GM18868 (cell line): ENCODE data around the gene FTO.
"Not testable (repeated sequence)": the region's sequence is repeated elsewhere in the genome, so short reads cannot be mapped to it uniquely, and the experiment has no call there.

Experiments used
- ATAC-seq: cut with Tn5 transposase; IDR thresholded peaks from one replicate; pipeline ENCODE4 v1.9.1; 2021; ENCODE audit warnings: mild to moderate bottlenecking, moderate library complexity; ENCODE audit not compliant: unreplicated experiment

Gene FTO

DNA sequence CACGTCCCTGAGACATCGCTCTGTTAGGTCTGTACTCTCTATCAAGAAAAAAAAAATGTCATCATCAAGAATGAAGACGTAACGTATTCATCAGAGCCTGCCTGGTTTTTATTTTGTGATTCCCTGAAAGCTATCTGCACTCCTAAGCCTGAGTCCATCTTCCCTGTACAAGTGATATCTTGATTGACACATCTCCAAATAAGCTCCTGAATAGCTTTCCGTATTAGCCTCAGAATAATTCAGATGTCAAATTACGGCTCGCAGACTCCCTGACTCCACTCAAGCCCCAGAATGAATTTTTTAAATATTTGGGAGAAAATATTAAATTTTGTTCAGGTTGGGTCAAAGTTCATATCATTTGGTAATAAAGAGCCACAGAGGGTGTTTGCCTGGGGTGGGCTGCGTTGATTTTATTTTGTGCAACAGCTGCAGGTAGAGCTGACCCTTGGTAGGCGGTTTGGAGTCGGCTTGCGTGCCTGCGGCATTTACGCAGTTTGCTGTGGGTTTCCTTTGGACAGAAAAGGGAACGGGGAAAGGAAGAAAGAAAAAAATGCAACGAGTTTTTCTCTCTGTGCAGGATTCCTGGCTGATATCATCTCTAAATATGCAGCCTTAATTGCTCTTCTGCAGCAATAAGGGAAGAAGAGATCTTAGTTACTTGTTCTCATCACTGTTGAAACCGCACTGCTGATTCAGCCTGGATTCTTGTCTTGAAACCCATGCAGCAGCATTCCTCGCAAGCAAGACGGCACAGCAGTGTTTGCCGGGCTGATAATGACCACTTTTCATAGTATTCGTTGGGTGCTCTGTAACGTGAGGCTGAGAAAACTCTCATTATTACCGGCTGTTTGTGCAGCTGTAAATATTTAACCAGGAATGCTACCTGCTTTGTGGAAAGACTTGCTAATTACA, 467.9 kb downstream of the FTO start:
- no peak for ATAC-seq

DNA sequence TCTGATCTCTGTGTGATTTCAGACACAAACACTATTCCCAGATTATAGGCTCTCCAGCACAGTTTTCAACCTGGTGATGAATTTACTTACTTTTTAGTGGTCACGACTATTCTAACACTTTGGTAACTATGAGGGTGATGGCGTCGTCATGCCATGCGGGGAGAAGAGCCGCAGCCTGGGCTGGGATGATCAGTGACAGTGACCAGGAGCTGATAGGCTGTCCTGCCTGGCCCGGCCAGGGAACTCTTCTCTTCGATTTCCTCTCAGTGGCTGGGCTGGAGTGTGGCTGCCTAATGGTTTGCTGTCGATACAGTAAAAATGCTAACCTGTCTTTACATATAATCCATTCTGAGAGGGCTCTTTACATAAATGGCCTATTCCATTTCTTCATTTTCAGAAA, 469.5 kb downstream of the FTO start:
- no peak for ATAC-seq

DNA sequence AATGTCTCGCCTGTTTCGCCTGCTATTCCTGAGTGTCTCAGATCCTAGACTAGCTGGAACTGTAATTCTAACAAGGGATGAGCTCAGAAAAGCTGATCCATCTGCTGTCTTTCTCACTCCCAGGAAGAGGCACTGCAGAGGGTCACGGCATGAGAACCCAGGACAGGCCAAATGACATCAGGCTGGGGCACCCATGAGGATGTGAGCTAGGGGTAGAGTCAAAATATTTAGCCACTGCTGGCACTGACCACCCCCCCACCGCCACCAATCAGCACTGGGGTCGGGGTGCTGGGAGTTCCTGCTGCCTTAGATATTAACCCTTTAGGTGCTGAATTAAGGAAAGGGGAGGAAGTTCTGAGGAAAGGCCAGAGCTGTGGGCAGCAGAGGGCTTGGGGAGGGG, 470.2 kb downstream of the FTO start:
- ATAC-seq, result no peak

DNA sequence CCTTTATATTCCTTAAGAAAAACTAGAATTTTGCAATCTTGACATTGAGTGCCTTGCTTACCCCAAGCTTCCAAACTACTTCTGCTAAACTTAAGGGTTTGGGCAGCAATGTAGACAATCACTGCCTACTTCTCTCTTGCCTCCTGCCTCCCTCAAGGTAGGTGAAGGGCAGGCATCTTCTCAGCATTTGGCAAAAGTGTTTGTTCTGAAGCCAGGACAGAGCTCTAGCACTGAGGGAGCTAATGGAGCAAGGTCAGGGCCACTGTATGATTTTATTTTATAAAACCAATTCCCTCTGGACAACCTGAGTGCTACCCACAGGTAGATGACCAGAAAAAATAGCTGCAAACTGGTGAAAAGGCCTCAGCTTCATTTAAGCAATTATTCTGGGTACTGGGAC, 470.8 kb downstream of the FTO start:
- no peak for ATAC-seq

DNA sequence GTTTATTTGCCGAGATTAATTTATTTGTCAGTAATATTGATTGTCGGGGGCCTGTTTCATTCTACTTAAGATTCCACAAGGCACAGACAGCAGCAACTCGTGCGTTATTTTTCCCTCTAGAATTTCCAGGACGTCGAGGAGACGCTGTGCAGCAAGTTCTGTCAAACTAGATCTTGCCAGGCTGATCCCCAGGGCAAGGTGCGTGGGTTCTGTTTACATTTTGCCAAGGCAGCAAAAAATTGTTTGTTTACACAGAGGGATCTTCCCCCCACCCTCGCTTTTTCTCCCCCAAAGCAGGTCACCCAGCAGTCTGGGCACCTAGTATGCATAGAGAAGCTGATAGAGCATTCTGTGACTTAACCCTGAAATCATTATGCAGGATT, 471.2 kb downstream of the FTO start:
- ATAC-seq, result no peak

DNA sequence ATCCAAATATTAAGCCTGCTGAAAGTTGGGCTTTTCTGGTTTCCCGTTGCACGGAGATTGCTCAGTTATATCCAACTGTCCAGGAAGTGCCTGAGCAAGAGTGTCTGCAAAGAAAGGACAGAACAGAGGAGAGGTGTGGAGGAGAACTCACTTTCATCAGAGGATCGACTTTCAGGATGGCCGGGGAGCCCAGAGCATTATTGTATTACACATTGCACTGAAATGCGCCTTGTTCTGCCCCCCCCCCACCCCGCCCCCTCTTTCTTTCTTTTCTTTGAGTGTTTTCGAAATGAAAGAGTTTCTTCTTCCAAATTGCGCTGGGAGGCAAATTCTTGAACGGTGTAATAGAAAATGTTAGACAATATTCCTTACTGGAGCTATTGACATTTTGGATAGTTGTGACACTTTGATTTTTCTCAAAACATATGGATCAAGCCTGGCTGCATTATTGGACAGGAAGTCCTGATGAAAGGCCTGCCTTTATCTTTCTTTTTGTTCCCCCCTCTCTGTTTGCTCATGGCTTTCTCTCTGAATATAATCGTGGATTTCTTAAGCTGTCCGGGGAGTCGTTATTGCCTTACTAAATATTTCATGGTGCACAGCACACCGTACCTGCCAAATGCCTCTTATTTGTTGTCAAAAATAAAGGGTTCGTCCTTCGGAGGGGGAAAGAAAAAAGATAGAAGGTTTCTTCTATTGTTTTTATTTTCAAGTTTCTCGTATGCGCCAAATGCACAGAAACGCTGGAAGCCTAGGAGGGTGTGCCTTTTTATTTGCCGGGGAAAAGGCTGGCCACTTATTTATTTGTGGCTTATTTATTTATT, 471.8 kb downstream of the FTO start:
- no peak for ATAC-seq

DNA sequence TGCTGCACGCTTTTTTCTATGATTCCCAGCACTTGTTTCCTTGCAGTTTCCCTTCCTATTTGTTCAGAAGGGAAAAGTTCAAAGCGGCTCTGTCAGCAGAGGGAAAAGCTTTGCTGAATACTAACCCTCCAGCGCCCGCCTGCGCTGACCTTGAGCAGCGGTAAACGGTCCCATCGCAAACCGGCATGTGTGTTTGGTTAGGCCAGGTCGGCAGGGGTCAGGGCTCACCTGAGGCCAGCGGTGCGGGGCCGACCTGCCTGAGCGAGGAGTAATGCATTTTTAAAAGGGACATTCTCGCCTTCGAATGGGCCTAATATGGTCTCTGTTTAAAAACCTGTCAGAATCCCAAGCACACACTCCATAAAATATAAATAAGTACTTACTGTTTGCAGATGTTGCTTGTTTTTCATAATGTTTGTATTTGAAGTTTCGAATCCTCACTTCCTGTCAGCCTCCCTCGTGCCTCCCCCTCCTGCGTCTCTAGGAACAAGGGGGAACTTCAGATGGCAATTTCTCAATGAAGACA, 472.5 kb downstream of the FTO start:
- ATAC-seq, result no peak

DNA sequence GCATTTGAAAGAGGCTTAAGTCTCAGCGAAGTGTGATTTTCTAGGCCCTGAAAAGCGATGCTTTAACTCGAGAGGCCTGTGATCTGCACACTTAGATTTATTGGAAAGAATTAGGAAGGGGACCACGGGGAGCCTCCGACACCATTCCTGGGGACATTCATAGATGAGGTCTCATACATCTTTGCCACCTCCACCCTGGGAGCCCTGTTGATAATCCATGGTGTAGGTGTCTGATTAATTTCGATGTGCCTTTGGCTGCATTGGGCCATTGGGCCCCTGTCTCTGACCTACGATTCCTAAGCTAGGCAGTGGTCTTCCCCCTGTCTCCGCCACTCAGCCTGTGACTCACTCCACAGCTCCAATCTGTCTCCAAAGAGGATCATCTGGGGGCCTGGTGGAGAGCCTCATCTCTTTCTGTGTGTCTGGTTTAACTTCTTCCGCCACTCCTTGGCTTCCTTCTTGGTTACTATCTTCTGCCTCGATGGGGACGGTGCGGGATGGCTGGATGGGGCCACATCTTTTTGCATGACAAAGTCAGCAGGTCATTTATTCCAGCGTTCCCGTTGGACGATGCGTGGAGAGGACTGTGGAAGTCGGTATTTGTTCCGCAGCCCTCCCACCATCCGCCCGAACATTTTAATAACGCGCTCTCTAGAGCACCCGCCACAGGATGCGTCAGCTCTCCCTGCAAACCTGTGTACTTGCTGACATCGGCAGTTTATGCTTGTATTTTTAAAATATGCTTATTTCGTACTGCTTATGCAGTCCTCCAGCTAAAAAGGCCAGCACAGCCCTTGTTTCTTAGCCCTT, 473.3 kb downstream of the FTO start:
- ATAC-seq, result no peak

DNA sequence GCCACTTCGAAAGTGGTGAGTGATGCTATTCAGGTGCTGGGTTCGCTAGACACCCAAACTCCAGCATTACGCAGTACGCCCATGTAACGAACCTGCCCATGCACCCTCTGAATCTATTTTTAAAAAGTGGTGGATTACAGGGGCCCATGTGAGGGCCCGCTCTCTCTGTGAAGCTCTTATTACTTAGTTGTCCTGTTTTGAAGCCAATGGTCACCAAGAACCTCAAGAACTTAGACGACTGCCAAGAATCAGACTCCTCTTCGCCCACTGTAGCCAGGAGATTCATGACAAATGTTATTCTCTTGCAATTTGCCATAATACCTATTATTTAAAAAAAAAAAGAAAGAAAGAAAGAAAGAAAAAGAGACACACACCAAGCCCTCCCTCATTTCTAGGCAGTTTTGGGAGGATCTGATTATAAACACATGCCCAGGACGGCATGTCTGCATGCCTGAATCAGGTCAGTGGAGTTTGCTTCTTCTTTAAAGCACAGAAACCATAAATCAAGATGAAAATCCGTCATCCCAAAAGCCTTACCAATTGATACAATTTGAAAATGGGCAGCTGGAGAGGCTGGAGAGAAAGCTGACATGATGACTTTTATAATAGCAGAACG, 474.0 kb downstream of the FTO start:
- ATAC-seq, result no peak

DNA sequence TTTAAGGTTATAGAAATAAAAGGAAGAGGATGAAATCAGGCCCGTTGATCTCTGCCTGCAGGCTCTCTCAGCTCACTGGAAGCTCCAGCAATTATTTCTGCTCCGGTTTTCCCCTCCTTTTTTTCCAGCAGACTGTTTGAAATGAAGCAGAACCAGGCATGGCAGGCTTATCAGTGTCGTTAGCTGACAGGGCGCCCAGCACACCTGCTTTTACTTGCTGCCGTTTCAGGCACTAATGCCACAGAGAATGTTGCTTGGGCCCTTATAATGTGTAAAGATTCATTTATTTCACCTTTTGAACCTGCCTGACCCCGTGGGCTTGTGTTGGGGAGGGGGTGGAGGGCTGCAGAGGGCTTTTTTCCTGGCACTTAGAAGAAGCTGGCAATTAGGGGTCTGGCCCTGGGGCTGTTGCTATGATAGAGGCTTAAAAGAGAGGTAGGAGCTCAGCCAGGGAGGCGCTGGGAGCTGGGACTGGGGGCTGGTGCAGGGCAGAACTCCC, 474.6 kb downstream of the FTO start:
- ATAC-seq, result no peak

DNA sequence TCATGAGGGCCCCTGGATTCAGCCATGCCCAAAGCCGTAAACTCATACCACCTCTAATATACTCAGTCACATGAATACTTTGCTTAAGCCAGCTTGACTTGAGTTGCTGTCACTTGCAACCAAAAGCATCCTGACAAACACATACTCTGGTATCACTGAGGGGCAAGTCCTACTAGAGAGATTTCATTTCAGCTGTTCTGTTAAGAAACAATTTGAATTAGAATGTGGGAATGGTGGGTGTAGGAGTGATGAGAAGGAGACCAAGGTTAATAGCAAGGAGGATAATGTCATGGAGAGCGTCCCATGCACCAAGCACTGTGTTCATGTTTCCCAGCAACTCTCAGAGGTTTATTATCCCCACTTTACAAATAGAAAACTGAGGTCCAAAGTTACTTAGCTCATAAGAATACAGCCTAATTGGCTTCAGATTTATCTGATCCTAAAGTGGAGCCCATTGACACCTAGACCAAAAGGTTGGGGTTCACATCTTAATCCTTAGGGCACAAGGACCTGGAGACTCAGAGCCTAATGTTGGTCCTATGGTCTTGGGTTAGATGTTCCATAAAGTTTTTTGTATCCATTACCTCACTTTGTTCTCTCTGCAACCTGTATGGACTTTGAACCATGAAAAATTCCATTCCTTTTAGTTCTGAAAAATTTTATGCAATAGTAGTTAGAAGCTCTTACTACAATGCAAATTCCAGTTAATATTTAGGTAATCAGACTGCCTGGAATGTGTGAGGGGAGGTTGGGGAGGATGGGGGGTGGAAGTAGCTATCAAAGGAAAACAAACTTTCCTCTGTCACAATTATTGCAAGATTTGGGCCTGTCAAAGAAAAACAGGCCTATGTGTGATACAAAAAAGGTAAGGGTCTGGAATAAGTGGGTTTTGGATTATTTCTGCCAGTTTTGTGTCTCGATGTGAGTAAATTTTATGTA, 476.7 kb downstream of the FTO start:
- ATAC-seq, result no peak

DNA sequence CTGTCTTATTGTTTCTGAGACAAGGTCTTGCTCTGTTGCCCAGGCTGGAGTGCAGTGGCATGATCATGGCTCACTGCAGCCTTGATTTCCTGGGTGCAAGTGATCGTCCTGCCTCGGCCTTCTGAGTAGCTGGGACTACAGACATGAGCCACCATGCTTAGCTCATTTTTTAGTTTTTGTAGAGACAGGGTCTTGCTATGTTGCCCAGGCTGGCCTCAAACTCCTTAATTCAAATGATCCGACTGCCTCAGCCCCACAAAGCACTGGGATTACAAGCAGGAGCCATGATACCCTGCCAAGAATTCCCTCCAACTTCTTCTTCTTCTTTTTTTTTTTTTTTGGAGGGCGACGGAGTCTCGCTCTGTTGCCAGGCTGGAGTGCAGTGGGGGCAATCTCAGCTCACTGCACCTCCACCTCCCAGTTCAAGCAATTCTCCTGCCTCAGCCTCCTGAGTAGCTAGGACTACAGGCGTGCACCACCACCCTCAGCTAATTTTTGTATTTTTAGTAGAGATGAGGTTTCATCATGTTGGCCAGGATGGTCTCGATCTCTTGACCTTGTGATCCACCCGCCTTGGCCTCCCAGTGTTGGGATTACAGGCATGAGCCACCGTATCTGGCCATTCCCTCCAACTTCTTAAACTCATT, 477.9 kb downstream of the FTO start:
- ATAC-seq, result not testable (repeated sequence)

DNA sequence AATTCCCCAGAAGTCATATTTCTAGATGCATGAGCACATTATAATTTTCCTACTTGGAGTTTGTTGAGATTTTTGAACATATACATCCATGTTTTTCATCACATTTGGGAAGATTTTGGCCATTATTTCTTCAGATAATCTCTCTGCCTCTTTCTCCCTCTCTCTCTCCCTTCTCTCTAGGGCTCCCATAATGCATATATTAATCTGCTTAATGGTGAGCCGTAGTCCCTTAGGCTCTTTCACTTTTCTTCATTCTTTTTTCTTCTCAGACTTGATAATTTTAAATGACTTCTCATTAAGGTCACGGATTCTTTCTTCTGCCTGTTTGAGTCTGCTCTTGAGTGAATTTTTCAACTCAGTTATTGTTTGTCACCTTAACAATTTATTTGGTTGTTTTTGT, 481.1 kb downstream of the FTO start:
- ATAC-seq, result no peak

DNA sequence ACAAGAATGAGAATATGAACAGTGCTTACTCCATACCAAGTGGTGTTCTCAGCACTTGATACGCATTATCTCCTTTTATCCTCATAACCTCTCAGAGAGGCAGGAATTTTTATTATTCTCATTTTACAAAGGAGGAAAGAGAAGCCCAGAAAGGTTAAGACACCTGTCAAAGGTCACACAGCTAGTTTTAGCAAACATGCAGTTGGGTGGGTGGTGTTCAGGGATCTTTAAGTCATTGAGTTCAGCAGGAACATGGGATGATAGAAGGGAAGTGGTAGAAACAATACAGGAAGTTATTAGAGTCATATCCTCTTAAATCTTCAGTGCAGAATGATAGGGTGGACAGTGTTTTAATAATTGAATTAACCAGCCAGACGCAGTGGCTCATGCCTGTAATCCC, 487.2 kb downstream of the FTO start:
- ATAC-seq, result no peak

DNA sequence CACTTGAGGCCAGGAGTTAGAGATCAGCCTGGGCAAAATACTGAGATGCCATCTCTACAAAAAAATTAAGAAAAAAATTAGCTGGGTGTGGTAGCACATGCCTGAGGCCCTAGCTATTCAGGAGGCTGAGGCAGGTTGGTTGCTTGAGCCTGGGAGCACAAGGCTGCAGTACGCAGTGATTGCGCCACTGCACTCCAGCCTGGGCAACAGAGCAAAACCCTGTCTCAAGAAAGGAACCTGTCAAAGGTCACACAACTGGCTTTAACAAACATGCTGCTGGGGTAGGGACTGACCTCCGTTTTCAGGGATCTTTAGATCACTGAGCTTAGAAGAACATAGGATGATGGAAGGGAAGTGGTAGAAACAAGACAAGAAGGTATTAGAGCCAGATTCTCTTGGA, 487.6 kb downstream of the FTO start:
- ATAC-seq, result no peak

DNA sequence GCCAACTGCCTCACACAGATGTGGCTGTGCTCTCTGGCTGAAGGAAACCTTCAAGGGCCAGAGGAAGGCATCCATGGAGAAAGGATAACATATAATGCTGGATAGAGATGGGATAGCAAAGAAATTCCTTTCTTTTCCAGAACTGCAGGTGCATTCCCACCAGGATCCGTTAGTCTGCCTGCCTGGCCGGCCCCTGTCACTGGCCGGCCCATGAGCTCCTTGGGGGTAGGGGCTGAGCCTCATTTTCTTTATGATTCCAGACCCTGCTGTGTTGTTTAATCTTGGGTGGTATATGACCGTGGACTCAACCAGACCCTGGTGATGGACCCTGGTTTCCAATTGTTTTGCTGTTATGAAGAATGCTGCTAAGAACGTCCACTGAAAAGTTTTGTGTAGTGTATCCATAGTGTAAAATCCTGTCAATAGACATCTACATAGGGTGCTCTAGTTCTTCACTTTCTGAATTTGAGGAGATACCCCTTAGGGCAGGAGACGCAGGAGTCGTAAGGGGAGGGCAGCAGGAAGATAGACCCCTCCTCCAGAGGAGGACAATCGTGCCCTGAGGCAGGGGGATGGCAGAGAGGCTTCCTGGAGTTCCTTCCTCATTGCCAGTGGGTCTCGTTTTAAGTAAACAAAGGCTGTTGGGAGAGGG, 489.2 kb downstream of the FTO start:
- ATAC-seq, result no peak

DNA sequence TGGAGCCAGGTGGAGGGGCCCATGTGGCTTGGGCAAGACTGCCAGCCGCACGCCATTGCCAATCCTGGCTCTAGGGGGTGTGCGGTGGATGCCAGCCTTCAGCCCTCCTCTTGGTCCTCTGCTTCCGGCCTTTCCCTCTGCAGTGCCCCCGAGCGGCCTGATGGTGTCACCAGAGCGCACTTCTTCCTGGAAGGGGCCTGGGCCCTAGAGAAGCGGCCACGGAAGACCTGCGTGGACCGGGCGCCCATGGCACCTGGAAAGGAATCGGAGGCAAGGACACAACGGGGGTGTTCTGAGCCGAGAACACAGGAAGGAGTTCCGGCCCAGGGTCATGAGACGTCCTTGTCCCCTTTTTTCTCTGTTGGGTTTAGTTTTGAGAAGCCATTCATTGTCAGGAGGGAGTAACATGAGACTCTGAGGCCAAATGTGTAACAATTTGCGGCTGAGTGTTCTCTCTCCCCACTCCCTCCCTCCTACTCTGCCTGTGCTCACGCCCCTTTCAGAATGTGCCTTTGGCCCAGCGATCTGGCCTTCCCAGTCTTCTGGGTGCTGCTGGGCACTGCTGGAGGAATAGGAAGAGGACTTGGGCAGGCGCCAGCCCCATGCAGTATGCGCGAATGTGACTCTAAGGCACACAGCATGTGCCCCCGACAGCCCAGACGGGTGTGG, 489.8 kb downstream of the FTO start:
- ATAC-seq, result peak; percentile 91

DNA sequence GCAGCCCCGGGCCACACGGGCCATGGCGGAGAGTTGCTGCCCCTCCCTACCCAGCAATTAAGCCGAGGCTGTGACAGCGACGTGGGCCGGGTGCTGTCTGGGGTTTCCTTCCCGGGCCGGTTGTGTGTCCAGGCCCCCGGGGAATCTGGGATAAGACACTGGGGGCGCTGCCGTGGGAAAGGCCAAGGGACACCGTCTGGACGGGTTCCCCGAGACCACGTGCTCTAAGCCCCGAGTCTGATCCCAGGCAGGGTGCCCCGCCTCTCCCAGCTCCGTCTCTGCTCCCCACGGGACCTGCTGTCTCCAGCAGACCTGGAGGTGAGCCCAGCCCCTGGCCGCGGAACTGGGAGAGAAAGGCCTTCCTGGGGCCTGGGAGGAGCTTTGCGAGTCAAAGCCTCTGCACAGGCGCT, 490.4 kb downstream of the FTO start:
- no peak for ATAC-seq
